ENCODE data around the gene RASAL2.

Gene RASAL2

DNA sequence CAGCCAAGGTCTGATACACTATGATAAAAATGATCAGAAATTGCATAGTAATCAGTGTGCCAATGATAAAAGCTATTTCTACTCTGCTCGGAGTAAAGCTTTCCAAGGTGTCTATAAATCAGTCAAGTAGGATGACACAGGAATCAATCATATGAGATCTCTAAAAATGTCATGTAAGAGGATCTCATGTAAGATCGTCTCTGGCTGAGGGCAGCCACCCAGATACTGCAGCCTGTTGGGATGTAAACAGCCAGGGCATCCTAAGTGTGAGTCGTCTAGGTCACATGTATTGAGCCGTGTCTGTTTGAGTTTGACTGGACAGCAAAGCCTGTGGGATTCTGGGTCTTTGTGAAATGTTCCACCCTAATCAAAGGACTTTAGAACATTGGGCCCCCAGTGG, 416.3 kb downstream of the RASAL2 start:
- DNase-seq (ENCODE audit: low read depth in 3 of 3) = no peak

GRCh38 chr1:178512566-178513277, 418.8 kb downstream of the RASAL2 start, which contains the start of gene TEX35:
TEX35 (plus strand) TSS chr1:178513109; CDS start chr1:178513189, 80 bp downstream.
- DNase-seq (ENCODE audit: low read depth in 3 of 3) = no peak

- no peak for DNase-seq (ENCODE audit: low read depth in 3 of 3)
Measured at GRCh38 chr1:178513278-178513983, 419.5 kb downstream of the RASAL2 start.

GRCh38 chr1:178516110-178516509, 422.2 kb downstream of the RASAL2 start:
- DNase-seq (ENCODE audit: low read depth in 3 of 3) = no peak

- DNase-seq (ENCODE audit: low read depth in 3 of 3) = no peak
Measured at GRCh38 chr1:178518894-178519293, 425.0 kb downstream of the RASAL2 start.

GRCh38 chr1:178520803-178521202, 426.9 kb downstream of the RASAL2 start:
- DNase-seq (ENCODE audit: low read depth in 3 of 3) = no peak

- no peak for DNase-seq (ENCODE audit: low read depth in 3 of 3)
Measured at GRCh38 chr1:178521241-178521640, 427.3 kb downstream of the RASAL2 start.

GRCh38 chr1:178527117-178527516, 433.2 kb downstream of the RASAL2 start:
- no peak for DNase-seq (ENCODE audit: low read depth in 3 of 3)

DNA sequence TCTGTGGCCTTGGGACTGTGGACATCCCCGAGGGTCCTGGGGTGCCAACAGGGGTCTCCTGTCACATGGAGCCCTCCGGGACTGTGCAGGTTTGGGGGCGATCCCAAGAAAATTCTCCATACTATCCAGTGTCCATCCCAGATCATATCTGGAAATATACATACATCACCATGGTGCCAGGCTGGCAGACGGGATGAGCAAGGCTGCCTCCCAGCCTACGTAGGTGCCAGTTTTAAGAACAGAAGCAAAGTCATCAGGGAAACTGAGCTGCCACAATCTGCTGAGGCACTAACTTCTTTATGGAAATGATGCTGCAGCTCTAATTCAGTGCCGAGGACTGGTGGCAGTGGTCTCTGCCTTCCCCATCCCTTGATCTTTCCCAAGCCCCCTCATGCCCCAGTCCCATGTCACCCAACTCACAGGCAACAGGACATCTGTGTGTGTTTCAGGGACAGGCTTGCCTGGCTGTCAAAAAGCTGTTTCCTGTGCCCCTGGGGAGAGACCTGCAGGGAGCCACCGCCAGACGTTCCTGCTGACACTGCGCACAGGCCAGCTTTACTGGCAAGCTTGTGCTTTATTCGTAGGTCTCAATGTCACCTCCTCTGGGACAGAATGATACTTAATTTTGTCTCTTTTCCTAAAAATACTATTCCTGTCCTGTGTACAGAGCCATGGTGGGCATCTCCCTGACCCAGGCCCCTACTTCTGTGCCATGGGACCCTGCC, 434.5 kb downstream of the RASAL2 start:
- no peak for DNase-seq (ENCODE audit: low read depth in 3 of 3)

DNA sequence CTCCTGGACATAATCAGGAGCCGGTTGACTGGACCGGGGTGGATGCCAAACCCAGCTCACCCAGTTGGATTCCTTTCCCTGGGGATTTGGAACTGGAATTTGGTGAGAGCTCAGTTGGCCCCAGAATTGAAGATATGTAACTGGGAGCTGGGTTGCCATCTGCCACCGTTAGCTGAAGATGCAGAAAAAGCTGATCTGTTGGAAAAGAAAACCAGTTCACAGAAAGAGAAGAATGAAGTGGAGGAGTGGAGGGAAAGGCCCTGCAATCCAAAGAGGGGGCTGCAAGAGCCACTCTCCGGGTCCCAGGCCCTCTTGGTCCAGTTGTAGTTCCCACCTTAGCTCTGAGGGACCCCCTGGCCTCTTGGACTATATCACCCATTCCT, 435.0 kb downstream of the RASAL2 start:
- no peak for DNase-seq (ENCODE audit: low read depth in 3 of 3)

GRCh38 chr1:178529364-178530036, 435.6 kb downstream of the RASAL2 start:
- no peak for DNase-seq (ENCODE audit: low read depth in 3 of 3)

DNA sequence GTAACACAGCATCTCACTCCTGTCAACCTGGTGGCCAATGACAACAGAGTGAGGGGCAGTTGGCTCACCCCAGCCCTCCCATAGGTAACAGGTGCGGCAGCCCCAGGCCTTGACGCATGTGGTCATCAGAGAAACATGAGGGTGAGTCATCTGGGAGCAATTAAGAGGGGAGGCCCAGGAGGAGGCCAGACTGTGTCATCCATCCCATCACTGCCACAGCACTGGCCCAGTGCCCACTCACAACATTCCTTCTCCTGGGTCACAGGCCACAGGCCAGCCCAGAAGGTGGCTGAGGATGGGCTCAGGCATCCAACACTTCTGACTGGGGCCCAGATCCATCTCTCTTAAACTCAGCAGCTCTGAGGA, 436.1 kb downstream of the RASAL2 start:
- DNase-seq (ENCODE audit: low read depth in 3 of 3) = no peak

- no peak for DNase-seq (ENCODE audit: low read depth in 3 of 3)
Measured at GRCh38 chr1:178530502-178530901, 436.6 kb downstream of the RASAL2 start.

DNA sequence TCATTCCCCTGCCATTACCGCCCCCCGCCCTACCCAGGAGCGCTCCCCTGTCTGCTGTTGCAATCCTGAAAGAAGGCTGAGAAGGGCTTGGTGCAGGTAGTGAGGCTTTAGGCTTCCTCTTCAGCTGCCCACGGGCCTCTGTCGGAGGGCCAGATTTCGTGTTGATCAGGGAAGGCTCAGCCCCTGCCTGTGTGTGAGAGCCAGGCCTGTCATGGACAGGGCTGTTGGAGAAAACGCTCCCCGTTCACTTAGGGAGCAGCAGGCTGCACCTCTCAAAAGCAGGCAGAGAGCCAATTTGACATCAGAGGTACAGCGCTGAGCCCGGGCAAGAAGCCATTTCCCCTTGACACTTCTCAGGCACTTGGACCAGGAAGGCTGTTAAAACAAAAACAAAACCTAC, 438.0 kb downstream of the RASAL2 start:
- no peak for DNase-seq (ENCODE audit: low read depth in 3 of 3)

GRCh38 chr1:178532392-178532791, 438.5 kb downstream of the RASAL2 start:
- DNase-seq (ENCODE audit: low read depth in 3 of 3) = peak; percentile 38 to 58 (median 53)

GRCh38 chr1:178533121-178533946, 439.4 kb downstream of the RASAL2 start:
- DNase-seq (ENCODE audit: low read depth in 3 of 3) = no peak
